Body of pancreas (tissue), 4 donors: ENCODE results near the gene SELE. TPM values are rescaled to one million over a fixed set of nuclear protein-coding genes. Genes with fewer than 3 reads are reported as not detected.

Source experiments
- ATAC-seq: fragments of 150-250 bp; one replicate; pipeline ENCODE4 v1.9.1; 2016
- DNase-seq, 4 donors: peaks; one replicate each; pipeline ENCODE4 v3.0.0-alpha.2; 2019
- H3K27ac ChIP-seq, 4 donors: fragments of 200-600 bp; sonication (generic); 1 replicate in 3 of 4; 2 replicates in 1 of 4; pipeline versions ENCODE4 v1.5.1 to v1.6.1; 2016 to 2019; ENCODE audit warnings: mild to moderate bottlenecking in 1 of 4, mixed read lengths in 1 of 4, moderate library complexity in 1 of 4
- H3K27me3 ChIP-seq, 2 donors: fragments of 200-600 bp; sonication (generic); one replicate each; pipeline ENCODE4 v1.6.0; 2016; ENCODE audit warnings: mild to moderate bottlenecking in 1 of 2
- H3K36me3 ChIP-seq, 2 donors: fragments of 200-600 bp; sonication (generic); replicated peaks in 1 of 2; 2 replicates each; pipeline ENCODE4 v1.5.1; 2016; ENCODE audit warnings: low read depth in 2 of 2; ENCODE audit not compliant: insufficient read depth in 1 of 2
- H3K4me1 ChIP-seq: fragments of 200-600 bp; sonication (generic); one replicate; pipeline ENCODE4 v1.6.0; 2016
- H3K4me3 ChIP-seq, 2 donors: fragments of 200-600 bp; sonication (generic); 1 replicate in 1 of 2; 2 replicates in 1 of 2; pipeline ENCODE4 v1.5.1; 2016 to 2019
- H3K9me3 ChIP-seq, 3 donors: fragments of 200-600 bp; sonication (generic); 1 replicate in 2 of 3; 2 replicates in 1 of 3; pipeline ENCODE4 v1.5.1; 2016
- CTCF ChIP-seq, 7 experiments: fragments of 450-650 bp in 4 of 7; fragments of 200-600 bp in 3 of 7; sonication (generic) in 3 of 7; IDR thresholded peaks; one replicate each; pipeline ENCODE4 v1.5.1; 2016 to 2019; ENCODE audit warnings: antibody characterized with exemption in 7 of 7
- POLR2A ChIP-seq, 3 donors: fragments of 450-650 bp; IDR thresholded peaks; one replicate each; pipeline ENCODE4 v1.6.1; 2016; ENCODE audit warnings: antibody characterized with exemption in 3 of 3, mild to moderate bottlenecking in 2 of 3
- WGBS, 2 donors: methylation state at CpG; one replicate each; pipeline ENCODE4 v1.1.5; 2017; 5-methylcytosine and 5-hydroxymethylcytosine counted together
- intact Hi-C: fragments of 100-400 bp; cut with DNase I; formaldehyde crosslinking; loops from one replicate; pipeline ENCODE4 v1.15.1; 2023
- total RNA-seq, 2 donors: library from RNA; depleted of rRNA; stranded (reverse); fragments of >200 nt; gene quantifications; one replicate each; pipeline ENCODE4 v1.1.0, GENCODE V29; 2016

The SELE gene
- total RNA-seq, 2 donors from 2014 or later = 1.3 TPM; not detected in 1

DNA sequence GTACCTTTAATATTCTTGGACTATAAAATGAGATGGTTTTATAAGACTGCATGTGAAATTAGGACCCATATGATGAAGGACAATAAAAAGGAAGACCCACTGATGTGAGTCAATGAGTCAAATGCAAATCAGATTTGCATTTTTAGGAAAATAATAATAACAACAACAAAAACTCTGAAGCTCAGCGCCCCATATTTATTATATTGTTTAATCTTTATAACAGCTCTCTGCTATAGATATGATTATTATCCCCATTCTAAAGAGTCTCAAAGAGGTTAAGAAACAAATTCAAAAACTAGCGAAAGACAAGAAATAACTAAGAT lies 21.6 kb downstream of the SELE start:
- WGBS, 2 donors = 64 to 73% methylated on average over 2 of the region's 2 CpGs
- peaks cover 9% of the 10 kb centered on the region for H3K4me1 ChIP-seq
- ATAC-seq (no peak), DNase-seq (no peak)
- H3K27ac ChIP-seq = no peak overlapping the region
- no peaks in the 10 kb centered on the region for H3K36me3 ChIP-seq
- intact Hi-C loops = loop anchor here (10.0 kb wide), 1 partner anchor 157 kb away; no protein-coding TSS in a partner anchor
- H3K9me3 ChIP-seq = no peaks in the 10 kb centered on the region
- no peak overlapping the region for H3K4me3 ChIP-seq
- TF ChIP-seq CTCF (IDR thresholded peaks at IDR 0.05) (peak in 1 of 7 experiments; percentile 3), POLR2A (IDR thresholded peaks at IDR 0.05) (no peak)
- H3K27me3 ChIP-seq = no peaks in the 10 kb centered on the region

- no peak for TF ChIP-seq POLR2A (IDR thresholded peaks at IDR 0.05)
- TF ChIP-seq CTCF (IDR thresholded peaks at IDR 0.05) = peak; percentile 54 to 84 (median 76)
- Histone ChIP-seq H3K27me3 (no peaks in the 10 kb centered on the region), H3K27ac (no peak within 1 kb of the TSS), H3K4me3 (no peak within 1 kb of the TSS), H3K36me3 (no peaks in the 10 kb centered on the region), H3K9me3 (no peaks in the 10 kb centered on the region), H3K4me1 (peaks cover 9% of the 10 kb centered on the region)
- WGBS, 2 donors = 7% methylated on average over 6 of the region's 6 CpGs
- peak; percentile 64 to 73 (median 68) for DNase-seq
- peak; percentile 96 for ATAC-seq
- intact Hi-C loops = loop anchor here (10.0 kb wide), 1 partner anchor 157 kb away; no protein-coding TSS in a partner anchor
Measured at GRCh38 chr1:169711469-169712308, 22.2 kb downstream of the SELE start, which contains the start of gene SELL. Gene SELL (minus strand): TSS chr1:169711620. CDS start chr1:169711498, 122 bp downstream.

- DNase-seq = no peak
- no peaks in the 10 kb centered on the region for H3K36me3 ChIP-seq
- intact Hi-C loops = no loop called here
- H3K27me3 ChIP-seq = no peaks in the 10 kb centered on the region
- H3K4me1 ChIP-seq = peaks cover 9% of the 10 kb centered on the region
- H3K4me3 ChIP-seq = no peak overlapping the region
- 49 to 71% methylated on average over 3 of the region's 3 CpGs for WGBS, 2 donors
- H3K9me3 ChIP-seq = no peaks in the 10 kb centered on the region
- no peak overlapping the region for H3K27ac ChIP-seq
- ATAC-seq = no peak
- TF ChIP-seq CTCF (IDR thresholded peaks at IDR 0.05) (no peak), POLR2A (IDR thresholded peaks at IDR 0.05) (no peak)
Measured at GRCh38 chr1:169708647-169709046, 25.2 kb downstream of the SELE start.

DNA sequence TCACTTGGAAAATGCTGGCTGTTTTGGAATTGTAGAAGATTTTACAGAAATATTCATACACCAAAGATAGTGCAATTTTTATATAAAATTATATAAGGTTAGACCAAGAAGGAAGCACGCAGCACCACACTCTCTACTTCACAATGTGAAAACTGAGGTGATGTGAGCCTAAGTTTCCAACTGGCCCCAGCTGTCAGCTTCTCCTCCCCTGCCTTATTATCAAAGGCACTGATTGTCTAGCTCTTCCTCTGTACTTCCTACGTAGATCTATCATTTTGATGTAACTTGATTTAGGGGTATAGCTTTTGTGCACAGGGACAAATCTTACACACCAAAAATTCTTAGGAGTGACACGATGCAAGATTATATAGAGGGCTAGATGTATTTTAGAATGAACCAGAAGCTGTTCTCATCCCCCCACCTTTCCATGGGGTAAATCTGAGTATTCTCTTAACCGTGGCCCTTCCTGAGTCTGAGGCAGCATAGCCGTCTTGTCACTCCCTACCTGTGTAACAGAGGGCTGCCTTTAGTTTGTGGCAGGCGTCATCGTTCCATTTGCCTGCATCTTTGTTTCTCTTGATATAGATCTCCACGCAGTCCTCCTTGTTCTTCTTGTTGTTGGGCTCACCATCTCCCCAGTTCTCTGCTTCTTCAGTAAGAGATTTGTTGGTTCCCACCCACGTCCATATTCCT lies 25.8 kb downstream of the SELE start:
- Histone ChIP-seq H3K27ac (no peak overlapping the region), H3K27me3 (no peaks in the 10 kb centered on the region), H3K9me3 (no peaks in the 10 kb centered on the region), H3K4me1 (peaks cover 9% of the 10 kb centered on the region), H3K4me3 (no peak overlapping the region), H3K36me3 (no peaks in the 10 kb centered on the region)
- 46 to 55% methylated on average over 9 of the region's 9 CpGs for WGBS, 2 donors
- DNase-seq (no peak), ATAC-seq (no peak)
- TF ChIP-seq CTCF (IDR thresholded peaks at IDR 0.05) = no peak
- TF ChIP-seq POLR2A (IDR thresholded peaks at IDR 0.05) = no peak
- intact Hi-C loops = no loop called here
